NCI-H2227 (cell line): ENCODE measurements around the gene FBH1.
"Not testable (repeated sequence)": the region's sequence is repeated elsewhere in the genome, so short reads cannot be mapped to it uniquely, and the experiment has no call there.

ENCODE experiments used
- DNase-seq: peaks from one replicate; lab custom pipeline; 2025; ENCODE audit not compliant: unreplicated experiment; lab: John Stamatoyannopoulos, UW

FBH1 gene

DNA sequence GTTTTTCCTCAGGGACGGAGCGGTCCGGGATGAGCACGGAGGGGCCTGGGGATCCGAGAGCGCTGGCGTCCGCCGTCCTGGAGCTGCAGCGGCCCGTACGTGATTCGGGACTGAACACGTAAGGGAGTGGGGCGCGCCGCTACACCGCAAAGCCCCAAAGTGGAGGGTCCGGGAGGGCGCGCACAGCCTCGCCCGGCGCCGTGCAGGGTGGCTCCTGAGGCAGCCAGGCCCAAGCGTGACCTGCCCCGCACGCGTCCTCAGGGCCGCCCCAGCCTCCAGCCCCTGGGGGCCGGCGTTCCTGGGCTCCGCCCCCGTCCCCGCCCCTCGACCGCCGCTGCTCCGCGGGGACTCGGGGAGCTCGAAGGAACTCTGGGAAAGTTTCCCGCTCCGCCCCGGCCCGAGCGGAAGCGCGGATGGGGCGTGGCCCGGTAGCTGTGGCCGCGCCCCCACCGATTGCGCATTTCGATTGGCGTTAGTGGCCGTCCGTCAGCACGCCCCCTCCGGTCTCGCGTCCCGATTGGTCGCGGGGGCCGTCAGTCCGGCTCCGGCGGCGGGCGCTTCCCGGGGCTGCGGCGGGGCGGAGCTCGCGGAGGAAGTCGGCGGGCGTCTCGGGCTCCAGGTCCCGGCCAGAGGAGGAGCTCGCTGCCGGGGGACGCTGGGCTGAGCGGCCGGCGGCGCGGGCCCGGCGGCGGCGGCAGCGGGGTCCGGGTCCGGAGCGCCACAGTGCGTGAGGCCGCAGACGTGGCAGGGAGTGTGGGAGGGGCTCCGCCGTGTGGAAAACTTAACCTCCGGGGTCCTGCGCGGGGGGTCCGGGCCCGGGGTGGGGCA lies at the start of gene FBH1, which contains the start of gene ANKRD16:
FBH1 (plus strand) TSS at position 620 of the 828 bp plus-strand sequence; CDS start at position 723, 103 bp downstream.
ANKRD16 (minus strand) TSS at position 270 of the 828 bp plus-strand sequence. CDS start 539 bp downstream, outside the sequence.
- DNase-seq = peak; percentile 98

DNA sequence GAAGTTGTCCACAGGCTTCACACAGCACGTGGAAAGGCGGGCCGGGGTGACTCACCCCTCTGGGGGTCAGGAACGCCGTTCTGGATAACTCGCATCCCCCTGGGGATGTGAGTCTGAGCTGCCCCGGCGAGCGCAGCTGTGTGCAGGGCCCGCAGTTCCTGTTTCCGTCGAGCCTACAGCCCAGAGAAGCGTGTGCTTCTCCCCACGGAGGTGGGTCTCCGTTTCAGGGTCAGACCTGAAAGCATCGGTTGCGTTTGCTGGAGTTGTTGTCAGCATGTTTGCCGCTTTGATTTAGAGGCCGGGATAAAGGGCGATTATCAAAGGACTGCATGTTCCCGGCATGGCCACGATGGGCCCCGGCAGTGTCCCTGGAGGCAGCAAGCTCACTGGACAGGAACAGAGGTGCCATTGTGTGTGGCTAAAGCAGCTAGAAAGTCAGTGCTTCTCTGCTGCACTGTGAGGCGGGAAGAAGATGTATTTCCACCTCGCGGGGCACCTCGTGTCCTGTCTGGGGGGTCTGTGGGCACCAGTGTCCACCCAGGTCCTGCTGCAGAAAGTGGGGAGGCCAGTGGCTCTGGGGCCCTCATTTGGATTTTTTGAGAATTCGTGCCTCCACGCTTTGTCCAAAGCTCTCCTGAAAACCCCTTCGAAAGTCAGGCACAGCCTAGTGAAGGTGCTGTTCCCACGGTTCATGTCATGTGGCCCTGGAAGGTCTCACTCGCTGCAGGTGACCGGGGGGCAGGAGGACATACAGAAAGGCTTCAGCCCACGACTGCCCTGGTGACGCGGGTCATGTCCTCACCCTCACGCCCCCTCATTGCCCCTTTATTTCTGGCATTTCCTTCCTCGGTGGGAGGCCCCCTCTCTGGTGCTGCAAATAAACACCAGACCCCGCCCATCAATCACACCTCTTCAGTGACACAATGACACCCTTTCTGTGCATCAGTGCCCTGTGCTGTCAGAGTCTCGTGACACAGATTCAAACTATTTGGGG lies 49.4 kb upstream of the FBH1 start:
- no peak for DNase-seq

DNA sequence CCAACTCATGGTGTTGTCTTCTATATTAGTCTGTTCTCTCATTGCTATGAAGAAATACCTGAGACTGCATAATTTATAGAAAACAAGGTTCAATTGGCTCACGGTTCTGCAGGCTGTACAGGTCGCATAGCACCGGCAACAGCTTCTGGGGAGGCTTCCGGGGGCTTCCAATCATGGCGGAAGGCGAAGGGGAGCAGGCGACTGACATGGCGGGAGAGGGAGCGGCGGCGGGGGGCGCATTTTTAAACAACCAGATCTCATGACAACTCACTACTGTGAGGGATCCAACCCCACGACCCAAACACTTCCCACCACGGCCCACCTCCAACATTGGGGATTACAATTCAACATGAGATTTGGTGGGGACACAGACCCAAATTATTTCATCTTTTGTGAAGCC lies 48.1 kb upstream of the FBH1 start:
- DNase-seq = no peak

DNA sequence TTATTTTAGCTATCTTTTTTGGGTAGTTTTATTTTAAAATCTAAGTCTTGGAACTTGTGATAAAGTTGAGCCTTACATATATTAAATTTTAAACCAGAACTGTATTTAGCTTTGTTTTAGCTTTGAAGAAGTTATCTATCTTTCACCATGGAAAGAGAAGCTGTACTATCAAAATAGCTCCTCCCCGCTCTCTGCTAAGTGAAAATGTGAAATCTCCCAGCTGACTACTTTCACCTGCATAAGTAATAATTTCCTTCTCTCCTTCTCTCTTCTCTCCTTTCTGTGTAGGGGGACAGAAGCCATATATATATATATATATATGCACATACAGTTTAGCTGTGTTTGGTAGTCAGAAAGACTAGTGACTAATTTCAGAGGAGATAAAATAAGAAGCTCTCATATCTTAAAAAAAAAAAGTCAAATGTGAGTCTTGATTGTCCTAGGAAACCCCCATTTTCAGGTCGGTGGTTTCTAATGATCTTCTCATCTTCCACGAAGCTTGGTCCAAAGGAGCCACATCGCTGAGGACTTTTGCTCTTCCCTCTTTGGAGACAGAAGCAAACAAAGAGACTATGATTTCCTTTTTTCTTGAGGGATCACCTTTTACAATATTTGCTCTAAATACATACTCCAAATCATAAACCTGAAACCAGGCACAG lies 46.2 kb upstream of the FBH1 start:
- DNase-seq = no peak

DNA sequence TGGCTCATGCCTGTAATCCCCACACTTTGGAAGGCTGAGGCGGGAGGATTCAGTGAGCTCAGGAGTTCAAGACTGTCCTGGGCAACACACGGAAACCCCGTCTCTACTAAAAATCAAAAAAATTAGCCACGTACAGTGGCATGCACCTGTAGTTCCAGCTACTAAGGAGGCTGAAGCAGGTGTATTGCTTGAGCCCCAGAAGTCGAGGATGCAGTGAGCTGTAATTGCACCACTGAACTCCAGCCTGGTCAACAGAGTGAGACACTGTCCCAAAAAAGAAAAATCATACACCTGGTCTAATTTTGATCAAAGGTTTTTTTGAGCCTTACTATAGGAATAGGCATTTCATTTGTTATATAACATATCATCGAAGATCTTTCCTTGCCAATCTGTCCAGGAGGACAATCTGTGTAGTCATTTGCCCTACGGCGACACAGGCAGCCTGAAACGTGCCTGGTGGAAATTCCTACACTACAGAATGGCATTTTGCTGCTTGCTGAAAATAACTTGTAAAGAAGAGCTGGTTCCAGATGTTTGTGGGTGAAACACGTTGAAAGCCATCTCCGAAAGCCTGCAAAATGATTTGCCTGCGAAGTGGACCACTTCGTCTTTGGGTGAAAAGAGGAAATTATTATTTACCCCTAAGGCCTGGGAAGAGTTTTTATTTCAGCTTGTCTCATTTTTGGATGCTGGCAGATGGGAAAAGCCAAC lies 45.5 kb upstream of the FBH1 start:
- DNase-seq = no peak

DNA sequence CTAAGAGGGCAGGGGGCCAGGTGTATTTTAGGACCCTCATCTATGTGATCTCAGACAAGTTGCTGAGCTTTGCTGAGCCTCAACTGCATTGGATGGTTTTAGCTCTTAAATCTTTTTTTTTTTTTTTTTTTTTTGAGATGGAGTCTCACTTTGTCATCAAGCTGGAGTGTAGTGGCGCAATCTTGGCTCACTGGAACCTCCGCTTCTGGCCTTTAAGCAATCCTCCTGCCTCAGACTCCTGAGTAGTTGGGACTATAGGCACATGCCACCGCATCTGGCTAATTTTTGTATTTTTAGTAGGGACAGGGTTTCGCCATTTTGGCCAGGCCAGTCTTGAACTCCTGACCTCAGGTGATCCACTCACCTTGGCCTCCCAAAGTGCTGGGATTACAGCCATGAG lies 43.4 kb upstream of the FBH1 start:
- not testable (repeated sequence) for DNase-seq

DNA sequence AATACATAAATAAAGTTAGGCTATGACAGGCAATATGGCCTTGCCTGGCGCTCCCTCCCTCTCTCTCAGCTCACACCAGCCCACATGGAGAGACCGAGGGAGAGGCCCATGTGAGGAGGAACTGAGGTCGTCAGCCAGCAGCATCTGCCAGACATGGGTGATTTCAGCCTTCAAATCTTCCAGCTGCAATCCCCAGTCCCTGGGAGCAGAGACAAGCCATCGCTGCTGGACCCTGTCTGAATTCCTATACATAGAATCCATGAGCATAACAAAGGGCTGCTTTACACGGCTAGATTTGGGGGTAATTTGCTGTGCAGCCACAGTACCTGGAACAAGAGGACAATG lies 35.9 kb upstream of the FBH1 start:
- no peak for DNase-seq

DNA sequence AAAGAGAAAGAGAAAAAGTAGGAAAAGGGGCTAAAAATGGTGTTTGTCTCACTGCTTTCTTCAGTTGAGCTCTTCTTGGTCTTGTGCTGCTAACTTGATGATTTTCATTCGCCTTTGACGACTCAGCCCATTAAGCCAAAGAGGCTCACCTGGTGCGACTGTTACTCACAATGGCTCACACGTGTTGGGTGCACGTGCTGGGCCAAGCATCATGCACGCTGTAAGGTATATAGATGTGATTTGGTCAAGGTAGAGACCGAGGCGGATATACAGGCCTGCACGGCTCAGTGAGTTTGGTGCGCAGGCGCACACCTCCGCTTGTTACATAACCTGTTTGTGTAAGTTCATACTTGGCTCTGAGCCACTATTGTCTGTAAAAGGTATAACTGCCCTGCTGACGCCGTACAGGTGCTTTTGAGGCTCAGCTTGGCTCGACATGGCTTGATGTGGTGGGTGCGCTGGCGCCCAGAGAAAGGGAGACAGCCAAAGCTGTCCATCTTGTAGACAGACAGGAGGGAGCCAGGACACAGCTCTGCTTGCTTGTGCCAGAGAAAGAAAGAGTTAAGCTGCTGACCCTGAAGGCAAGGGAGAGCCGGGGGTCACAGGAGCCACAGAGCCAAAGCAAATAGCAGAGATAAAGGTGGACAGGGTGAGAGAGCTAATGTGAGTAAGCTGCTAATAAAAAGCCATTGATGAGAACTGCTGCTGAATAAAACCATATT lies 33.9 kb upstream of the FBH1 start:
- DNase-seq = no peak

DNA sequence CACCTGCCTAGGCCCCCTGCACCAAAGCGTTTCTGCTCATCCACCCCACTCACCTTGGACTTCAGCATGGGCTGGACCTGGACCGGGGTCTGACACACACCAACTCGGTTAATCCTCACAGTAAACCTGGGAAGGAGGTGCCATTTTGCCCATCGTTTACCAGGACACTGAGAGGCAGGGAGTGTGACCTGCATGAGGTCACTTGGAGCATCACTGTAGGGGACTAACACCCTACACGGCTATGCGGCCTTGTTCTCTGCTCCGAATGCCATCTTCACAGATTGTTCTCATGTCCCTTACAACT lies 33.4 kb upstream of the FBH1 start:
- no peak for DNase-seq

DNA sequence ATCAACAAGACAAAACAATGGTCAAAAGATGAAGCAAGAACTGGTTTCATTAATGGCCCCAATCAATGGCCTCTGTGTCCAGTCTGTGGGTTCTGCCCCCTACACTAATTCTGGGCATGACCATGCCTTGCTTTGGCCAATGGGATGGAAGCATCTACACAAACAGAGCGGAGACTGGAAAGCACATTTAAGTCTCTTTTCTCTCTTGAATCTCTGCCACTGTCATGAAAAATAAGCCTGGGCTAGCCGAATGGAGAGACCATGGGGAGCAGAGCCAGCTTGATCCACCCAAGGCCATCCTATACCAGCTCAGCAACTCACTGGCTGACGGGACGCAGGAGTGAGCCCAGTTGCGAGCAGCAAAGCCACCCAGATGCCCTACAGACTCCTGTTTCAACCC lies 31.2 kb upstream of the FBH1 start:
- no peak for DNase-seq

DNA sequence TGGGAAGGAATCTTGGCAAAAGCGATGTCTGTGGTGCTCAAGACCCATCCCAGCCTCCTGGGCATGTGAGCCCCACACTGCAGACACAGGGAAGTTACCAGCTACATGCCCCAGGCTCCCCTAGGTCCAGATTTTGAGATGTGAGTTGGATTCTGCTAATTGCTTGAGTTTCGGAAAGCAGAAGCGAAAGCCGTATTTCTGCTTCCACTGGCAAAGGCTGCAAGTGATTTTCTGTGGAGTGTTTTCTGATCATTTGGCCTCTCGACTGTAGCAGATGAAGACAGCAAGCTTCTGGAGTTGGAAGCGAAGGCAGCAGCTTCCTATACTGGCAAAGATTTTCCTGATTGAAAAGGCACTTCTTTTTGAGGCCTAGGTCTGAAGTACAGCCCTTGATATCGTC lies 30.0 kb upstream of the FBH1 start:
- no peak for DNase-seq

DNA sequence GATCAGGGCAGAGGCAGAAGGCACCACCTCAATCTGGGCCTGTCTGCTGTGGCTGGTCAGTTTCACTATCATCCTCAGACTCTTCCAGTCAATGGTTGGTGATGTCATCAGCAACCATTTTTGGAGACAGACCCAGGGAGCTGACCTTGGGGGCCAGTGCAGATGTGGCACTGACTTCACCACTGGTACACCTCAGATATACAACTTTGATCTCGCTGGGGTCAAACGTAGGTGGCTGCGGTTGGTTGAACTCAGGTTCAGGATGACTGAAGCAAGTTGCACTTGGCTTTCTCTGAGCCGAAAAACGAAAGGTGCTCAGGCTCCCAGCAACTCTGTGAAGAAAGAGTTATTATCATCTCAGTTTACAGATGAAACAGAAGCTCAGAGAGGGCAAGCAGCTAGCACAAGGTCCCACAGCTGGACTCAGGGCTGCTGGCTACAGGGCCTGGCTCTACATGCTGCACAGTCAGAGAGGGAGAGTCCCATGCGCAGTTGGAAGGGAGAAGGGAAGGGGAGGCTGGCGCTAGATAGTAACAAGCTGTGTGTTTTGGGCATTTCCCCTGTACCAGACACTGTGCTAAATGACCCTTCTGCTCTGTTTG lies 27.6 kb upstream of the FBH1 start:
- no peak for DNase-seq

DNA sequence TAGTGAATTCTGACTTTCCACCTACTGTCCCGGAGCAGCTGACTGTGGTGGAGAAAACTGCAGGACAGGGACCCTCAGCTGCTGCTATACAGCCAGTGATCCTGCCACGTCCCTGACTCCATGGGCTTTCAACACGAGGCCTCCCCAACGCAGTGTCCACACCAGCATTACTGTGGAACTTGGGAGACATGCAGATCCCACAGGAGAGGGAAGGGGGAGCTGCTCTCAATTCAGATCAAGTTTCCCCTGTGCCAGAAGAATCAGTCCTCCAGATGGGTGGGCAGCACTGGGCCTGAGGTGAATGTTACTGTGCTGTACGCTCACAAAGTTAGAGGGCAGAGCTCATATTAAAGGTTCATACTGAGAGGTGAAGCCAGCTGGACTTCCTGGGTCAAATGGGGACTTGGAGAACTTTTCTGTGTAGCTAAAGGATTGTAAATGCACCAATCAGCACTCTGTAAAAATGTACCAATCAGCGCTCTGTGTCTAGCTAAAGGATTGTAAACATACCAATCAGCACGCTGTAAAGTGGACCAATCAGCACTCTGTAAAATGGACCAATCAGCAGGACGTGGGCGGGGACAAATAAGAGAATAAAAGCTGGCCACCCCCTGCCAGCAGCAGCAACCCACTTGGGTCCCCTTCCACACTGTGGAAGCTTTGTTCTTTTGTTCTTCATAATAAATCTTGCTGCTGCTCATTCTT lies 26.9 kb upstream of the FBH1 start:
- not testable (repeated sequence) for DNase-seq

DNA sequence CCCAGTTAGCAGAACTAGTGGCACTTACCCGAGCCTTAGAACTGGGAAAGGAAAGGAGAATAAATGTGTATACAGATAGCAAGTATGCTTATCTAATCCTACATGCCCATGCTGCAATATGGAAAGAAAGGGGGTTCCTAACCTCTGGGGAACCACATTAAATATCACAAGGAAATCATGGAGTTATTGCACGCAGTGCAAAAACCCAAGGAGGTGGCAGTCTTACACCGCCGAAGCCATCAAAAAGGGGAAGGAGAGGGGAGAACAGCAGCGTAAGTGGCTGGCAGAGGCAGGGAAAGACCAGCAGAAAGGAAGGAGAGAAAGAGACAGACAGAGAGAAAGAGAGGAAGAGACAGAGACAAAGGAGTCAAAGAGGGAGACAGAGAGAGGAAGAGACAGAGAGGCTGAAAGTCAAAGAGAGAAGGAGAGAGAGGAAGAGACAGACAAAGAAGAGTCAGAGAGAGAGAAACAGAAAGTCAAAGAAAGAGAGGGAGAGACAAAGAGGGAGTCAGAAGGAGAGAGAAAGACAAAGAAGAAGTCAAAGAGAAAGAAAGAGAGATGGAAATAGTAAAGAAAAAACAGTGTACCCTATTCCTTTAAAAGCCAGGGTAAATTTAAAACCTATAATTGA lies 23.5 kb upstream of the FBH1 start:
- DNase-seq = not testable (repeated sequence)

DNA sequence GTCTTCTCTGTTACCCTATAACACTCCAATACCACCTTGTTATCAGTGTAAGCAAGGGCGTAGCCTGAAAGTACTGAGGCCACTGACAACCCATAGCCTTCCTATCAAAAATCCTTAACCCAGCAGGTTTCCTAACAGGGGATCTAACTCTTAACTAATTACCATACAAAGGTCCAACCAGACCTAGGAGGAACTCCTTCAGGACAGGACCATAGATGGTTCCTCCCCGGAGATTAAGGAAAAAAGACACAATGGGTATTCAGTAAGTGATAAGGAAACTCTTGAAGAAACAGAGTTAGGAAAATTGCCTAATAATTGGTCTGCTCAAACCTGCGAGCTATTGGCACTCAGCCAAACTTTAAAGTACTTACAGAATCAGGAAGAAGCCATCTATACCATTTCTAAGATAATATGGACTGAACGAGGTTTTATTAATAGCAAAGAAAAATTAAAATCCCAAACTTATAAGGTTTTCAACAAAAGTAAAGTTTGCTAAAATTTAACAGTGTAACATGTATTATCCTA lies 22.9 kb upstream of the FBH1 start:
- DNase-seq = peak; percentile 37

DNA sequence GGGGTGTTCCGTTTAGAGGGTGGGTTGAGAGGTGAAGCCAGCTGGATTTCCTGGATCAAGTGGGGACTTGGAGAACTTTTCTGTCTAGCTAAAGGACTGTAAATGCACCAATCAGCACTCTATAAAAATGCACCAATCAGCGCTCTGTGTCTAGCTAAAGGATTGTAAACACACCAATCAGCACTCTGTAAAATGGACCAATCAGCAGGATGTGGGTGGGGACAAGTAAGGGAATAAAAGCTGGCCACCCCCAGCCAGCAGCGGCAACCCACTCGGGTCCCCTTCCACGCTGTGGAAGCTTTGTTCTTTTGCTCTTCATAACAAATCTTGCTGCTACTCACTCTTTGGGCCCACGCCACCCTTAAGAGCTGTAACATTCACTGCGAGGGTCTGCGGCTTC lies 21.7 kb upstream of the FBH1 start:
- DNase-seq = not testable (repeated sequence)

DNA sequence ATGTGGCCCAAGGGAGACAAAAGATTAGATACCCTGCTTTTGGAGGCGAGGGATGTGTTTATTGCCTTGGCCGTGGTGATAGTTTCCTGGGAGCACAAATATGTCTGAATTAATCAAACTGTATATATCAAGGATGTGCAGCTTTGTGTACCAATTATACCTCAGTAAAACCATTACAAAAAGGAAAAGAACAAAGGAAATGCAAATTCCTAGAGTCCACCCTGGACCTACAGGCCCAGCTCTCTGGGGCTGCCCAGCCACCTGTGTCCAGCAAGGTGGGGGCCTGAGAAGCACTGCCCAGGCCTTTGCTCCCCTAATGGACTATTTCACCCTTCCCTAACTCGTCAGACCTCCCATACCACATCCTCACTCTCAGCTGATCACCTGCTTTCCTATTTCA lies 20.9 kb upstream of the FBH1 start:
- no peak for DNase-seq

DNA sequence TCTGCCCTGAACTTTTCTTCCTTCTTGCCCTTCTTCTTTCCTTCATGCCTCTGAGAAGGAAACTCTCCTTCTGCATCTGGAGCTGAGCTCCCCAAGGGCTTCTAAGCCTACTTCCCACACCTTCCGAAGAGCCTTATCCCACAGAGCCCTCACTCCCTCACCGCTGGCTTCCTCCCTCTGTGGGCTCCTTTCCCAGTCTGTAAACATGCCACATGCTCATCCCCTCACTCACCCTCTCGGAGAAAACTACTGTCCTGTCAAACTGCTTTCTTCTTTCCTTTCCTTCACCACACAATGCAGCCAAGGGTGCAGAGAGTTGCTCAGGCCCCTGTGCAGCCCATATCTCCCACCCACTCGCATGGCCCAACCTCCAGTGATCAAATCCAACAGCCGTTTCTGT lies 18.4 kb upstream of the FBH1 start:
- no peak for DNase-seq
